ELF-1 (cell line): ENCODE data around the gene ASAP2.

Source experiments
- DNase-seq: peaks from one replicate; pipeline ENCODE4 v3.0.0-alpha.2; 2016; ENCODE audit warnings: low read depth, low spot score

ASAP2 gene

GRCh38 chr2:9322576-9322975, 116.0 kb downstream of the ASAP2 start:
- no peak for DNase-seq

- DNase-seq: no peak
Observed at GRCh38 chr2:9325428-9325827, 118.8 kb downstream of the ASAP2 start.

GRCh38 chr2:9326975-9327374, 120.4 kb downstream of the ASAP2 start:
- DNase-seq: no peak

GRCh38 chr2:9327873-9328352, 121.3 kb downstream of the ASAP2 start:
- no peak for DNase-seq

GRCh38 chr2:9328931-9329330, 122.3 kb downstream of the ASAP2 start:
- no peak for DNase-seq

- DNase-seq: no peak
Observed at GRCh38 chr2:9329497-9329896, 122.9 kb downstream of the ASAP2 start.

GRCh38 chr2:9330612-9331270, 124.1 kb downstream of the ASAP2 start:
- no peak for DNase-seq

GRCh38 chr2:9331704-9332103, 125.1 kb downstream of the ASAP2 start:
- DNase-seq: peak; percentile 63

GRCh38 chr2:9332136-9332852, 125.7 kb downstream of the ASAP2 start:
- DNase-seq: no peak

GRCh38 chr2:9332853-9333245, 126.2 kb downstream of the ASAP2 start:
- no peak for DNase-seq

GRCh38 chr2:9333591-9334171, 127.1 kb downstream of the ASAP2 start:
- DNase-seq: peak; percentile 66

GRCh38 chr2:9334761-9335160, 128.1 kb downstream of the ASAP2 start:
- DNase-seq: no peak

GRCh38 chr2:9335322-9335832, 128.8 kb downstream of the ASAP2 start:
- no peak for DNase-seq

GRCh38 chr2:9336241-9336575, 129.6 kb downstream of the ASAP2 start:
- no peak for DNase-seq

- DNase-seq: no peak
Observed at GRCh38 chr2:9336576-9337314, 130.1 kb downstream of the ASAP2 start.

GRCh38 chr2:9337901-9338300, 131.3 kb downstream of the ASAP2 start:
- DNase-seq: no peak

- no peak for DNase-seq
Observed at GRCh38 chr2:9341337-9341887, 134.8 kb downstream of the ASAP2 start.

- DNase-seq: no peak
Observed at GRCh38 chr2:9342659-9343058, 136.0 kb downstream of the ASAP2 start.

- no peak for DNase-seq
Observed at GRCh38 chr2:9343524-9343923, 136.9 kb downstream of the ASAP2 start.

GRCh38 chr2:9344434-9344833, 137.8 kb downstream of the ASAP2 start:
- no peak for DNase-seq

GRCh38 chr2:9345343-9345742, 138.7 kb downstream of the ASAP2 start:
- no peak for DNase-seq

GRCh38 chr2:9345997-9346396, 139.4 kb downstream of the ASAP2 start:
- no peak for DNase-seq
